HG03432 (cell line): ENCODE results near the gene CPT2.
"Not testable (repeated sequence)": the region's sequence is repeated elsewhere in the genome, so short reads cannot be mapped to it uniquely, and the experiment has no call there.

Source experiments
- ATAC-seq: cut with Tn5 transposase; IDR thresholded peaks from one replicate; pipeline ENCODE4 v1.9.1; 2021; ENCODE audit warnings: mild to moderate bottlenecking, moderate library complexity; ENCODE audit not compliant: unreplicated experiment

Gene CPT2

GRCh38 chr1:53182111-53182593 is 14.5 kb upstream of the CPT2 start:
- no peak for ATAC-seq

DNA sequence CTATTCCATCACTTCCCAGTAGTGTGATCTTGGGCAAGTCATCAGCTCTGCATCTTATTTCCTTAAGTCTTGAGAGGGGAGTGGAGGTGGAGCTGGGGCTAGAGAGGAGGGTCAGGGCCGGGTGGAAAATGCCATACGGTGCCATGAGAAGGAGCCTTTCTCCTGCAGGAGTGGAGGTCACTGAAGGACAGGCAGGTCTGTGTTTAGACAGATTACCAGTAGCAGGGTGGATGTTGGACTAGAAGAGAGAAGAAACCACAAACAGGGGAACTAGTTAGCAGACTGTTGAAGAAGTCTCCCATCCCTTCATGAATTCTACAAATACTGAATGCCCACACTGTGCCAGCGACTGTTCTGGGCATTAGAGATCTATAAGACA is 13.9 kb upstream of the CPT2 start:
- ATAC-seq, result no peak

- ATAC-seq, result no peak
These were observed 13.3 kb upstream of the CPT2 start for GRCh38 chr1:53183095-53183990.

DNA sequence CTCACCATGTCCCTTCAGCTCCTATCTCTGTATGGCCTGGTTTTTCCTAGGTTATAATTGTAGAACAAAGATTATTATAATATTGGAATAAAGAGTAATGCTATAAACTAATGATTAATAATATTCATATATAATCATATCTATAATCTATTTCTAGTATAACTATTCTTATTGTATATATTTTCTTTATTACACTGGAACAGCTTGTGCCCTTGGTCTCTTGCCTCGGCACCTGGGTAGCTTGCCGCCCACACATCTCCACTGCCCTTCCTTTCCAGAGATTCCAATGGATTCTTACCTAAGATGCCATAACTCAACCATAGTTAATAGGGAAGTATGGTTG is 10.7 kb upstream of the CPT2 start:
- ATAC-seq, result not testable (repeated sequence)

DNA sequence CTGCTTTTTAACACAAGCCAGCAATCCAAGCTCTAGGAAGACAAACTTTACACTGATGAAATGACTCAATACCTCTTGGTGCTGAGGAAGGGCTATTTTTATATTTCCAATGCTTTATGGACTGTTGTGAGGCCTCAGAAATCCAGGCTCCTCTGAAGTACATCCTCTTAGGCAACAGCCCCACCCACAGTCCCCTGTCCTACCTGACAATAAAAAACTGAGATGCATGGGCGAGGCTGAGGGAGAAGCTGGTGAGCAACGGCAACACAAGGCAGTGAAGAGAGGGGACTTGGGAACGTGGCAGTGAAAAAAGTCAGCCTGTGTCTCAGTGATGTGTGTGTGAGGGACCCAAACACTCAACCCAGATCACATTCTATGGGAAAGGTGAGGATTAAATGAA is 10.1 kb upstream of the CPT2 start:
- ATAC-seq, result no peak

DNA sequence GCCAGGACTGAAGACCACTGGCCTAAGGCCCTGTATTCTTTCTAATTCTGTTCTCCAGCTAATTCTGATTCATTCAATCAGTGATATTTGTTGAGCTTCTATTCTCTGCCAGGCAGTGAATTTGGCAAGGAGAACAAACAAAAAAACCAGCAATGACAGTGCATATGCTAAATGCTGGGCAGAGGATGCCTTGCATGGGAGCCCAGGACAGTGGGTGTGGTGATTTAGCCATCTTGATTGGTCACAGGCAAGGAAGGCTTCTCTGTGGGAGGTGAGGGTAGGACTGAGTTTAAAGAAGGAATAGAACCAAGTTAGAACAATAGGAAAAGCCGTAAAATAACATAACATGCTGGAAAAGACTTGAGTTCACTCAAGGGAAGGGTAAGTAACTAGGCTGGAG is 9.2 kb upstream of the CPT2 start:
- ATAC-seq, result no peak

GRCh38 chr1:53188099-53188498 is 8.5 kb upstream of the CPT2 start:
- ATAC-seq, result no peak

GRCh38 chr1:53189061-53189460 is 7.6 kb upstream of the CPT2 start:
- no peak for ATAC-seq

DNA sequence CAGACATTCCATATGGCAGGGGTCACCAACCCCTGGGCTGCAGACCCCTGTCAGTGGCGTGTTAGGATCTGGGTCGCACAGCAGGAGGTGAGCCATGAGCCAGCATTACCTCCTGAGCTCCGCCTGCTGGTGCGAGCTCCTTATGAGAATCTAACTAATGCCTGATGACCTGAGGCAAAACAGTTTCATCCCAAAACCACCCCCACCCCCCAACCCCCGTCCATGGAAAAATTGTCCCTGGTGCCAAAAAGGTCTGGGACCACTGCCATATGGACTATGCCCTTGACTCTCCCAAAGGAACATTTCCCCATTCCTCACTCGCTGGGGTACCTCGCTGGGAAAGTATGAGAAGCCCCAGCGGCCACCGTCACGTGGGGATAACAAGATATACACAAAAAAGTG is 6.4 kb upstream of the CPT2 start:
- no peak for ATAC-seq

DNA sequence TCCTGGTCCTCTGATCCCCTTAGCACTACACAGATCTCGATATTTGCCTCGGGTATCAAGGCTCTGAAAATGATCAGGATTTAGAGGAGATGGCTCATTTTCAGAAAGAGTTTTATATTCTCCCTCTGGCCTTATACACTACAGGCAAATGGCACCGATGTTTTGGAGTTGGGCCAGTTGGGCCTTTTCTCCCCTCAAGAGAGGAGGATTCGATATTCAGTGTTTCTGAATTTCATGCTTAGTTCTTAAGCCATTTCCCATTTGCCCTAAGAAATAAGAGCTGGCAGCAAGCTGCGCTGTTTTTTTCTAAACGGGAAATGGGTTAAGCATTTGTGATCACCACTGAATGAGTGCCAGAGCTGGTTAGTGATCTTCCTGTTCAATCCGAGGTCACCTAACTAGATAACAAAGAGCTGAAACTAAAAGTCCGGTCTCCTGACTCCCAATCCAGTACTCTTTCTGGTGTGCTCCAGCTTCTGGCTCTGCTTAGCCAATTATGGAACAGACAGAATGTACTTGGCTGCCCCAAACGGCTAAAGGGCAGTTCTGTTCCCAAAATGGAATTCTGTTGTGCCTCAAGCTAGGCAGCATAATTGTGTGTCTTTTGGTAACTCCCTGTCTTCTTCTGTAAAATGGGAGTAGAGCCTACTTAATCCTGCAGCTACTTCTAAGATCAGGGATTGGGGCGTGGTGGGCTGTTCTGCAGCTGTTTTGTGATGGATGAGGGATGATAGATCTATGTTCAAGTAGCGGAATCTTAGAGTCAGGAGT is 1.2 kb upstream of the CPT2 start:
- ATAC-seq, result no peak

- peak; percentile 22 for ATAC-seq
These were observed 573 bp upstream of the CPT2 start for GRCh38 chr1:53196017-53196484.

- no peak for ATAC-seq
These were observed 922 bp downstream of the CPT2 start for GRCh38 chr1:53197291-53198200.

- ATAC-seq, result no peak
These were observed 1.6 kb downstream of the CPT2 start for GRCh38 chr1:53198241-53198651.

DNA sequence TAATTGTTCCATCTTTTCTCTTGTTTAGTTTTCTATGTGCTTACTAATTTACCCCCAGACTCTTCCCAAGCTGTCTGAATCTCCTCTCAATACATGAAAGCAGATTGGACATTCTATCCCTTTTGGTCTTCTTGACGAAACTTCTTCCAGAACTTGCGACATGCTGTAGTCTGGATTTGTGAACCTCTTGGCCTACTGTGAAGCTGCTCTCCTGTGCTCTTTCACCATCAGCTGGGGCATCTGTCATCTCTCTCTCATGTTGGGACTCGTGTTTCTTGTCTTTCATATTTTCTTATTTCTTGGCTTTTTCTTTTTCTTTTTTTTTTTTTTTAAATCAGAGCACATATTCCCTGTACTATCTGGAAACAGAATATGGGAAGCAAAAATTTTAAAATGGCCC is 6.8 kb downstream of the CPT2 start:
- no peak for ATAC-seq

GRCh38 chr1:53205496-53205895 is 8.9 kb downstream of the CPT2 start:
- ATAC-seq, result not testable (repeated sequence)

GRCh38 chr1:53206083-53206685 is 9.6 kb downstream of the CPT2 start:
- not testable (repeated sequence) for ATAC-seq

DNA sequence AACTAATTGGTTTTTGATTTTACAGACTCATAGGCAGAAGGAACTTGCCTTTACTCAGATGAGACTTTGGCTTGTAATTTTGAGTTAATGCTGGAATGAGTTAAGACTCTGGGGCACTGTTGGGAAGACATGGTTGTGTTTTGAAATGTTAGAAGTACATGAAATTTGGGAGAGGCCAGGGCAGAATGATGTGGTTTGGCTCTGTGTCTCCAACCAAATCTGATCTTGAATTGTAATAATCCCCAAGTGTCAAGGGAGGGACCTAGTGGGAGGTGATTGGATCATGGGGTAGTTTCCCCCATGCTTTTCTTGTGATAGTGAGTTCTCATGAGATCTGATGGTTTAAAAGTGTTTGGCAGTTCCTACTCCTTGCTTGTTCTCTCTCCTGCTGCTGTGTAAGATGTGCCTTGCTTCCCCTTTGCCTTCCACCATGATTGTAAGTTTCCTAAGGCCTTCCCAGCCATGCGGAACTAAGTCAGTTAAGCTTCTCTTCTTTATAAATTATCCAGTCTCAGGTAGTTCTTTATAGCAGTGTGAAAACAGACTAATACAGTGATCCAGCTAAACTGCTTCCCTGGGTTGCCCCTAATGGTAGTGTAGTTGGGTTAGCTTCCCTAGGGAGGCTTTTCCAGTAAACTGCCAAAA is 10.2 kb downstream of the CPT2 start:
- no peak for ATAC-seq

GRCh38 chr1:53207726-53208125 is 11.1 kb downstream of the CPT2 start:
- ATAC-seq, result no peak

DNA sequence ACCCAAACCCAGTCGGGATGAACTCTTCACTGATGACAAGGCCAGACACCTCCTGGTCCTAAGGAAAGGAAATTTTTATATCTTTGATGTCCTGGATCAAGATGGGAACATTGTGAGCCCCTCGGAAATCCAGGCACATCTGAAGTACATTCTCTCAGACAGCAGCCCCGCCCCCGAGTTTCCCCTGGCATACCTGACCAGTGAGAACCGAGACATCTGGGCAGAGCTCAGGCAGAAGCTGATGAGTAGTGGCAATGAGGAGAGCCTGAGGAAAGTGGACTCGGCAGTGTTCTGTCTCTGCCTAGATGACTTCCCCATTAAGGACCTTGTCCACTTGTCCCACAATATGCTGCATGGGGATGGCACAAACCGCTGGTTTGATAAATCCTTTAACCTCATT is 13.7 kb downstream of the CPT2 start:
- ATAC-seq, result no peak

DNA sequence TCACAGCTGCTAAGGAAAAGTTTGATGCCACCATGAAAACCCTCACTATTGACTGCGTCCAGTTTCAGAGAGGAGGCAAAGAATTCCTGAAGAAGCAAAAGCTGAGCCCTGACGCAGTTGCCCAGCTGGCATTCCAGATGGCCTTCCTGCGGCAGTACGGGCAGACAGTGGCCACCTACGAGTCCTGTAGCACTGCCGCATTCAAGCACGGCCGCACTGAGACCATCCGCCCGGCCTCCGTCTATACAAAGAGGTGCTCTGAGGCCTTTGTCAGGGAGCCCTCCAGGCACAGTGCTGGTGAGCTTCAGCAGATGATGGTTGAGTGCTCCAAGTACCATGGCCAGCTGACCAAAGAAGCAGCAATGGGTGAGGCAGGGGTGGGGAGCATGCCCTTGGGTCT is 14.3 kb downstream of the CPT2 start:
- no peak for ATAC-seq
